Motor neuron (in vitro differentiated cells): ENCODE measurements around the gene NBPF1. TPM values are rescaled to one million over a fixed set of nuclear protein-coding genes. Genes with fewer than 3 reads are reported as not detected.
"Not testable (repeated sequence)": the region's sequence is repeated elsewhere in the genome, so short reads cannot be mapped to it uniquely, and the experiment has no call there.

Source experiments
- ATAC-seq, 8 experiments: fragments of 200-7000 bp; cut with Tn5 transposase; replicated peaks in 6 of 8; 2 replicates each; pipeline ENCODE4 v1.8.0; 2021; ENCODE audit warnings: mild to moderate bottlenecking in 8 of 8, moderate library complexity in 8 of 8
- H3K27ac ChIP-seq, 2 donors: fragments of 250-450 bp; sonication (Bioruptor Pico); 2 replicates each; pipeline ENCODE4 v1.9.0; 2021; ENCODE audit warnings: antibody characterized with exemption in 2 of 2, mild to moderate bottlenecking in 2 of 2, moderate library complexity in 1 of 2
- H3K4me1 ChIP-seq, 2 donors: fragments of 250-450 bp; sonication (Bioruptor Pico); replicated peaks in 1 of 2; 2 replicates each; pipeline ENCODE4 v1.6.1; 2021; ENCODE audit warnings: antibody characterized with exemption in 2 of 2, mild to moderate bottlenecking in 2 of 2, moderate library complexity in 1 of 2
- H3K4me3 ChIP-seq, 5 donors: fragments of 250-450 bp; sonication (Bioruptor Pico); 2 replicates each; pipeline ENCODE4 v1.9.0; 2021; ENCODE audit warnings: antibody characterized with exemption in 5 of 5, mild to moderate bottlenecking in 5 of 5, moderate library complexity in 4 of 5
- WGBS, 10 experiments: fragments of 450-650 bp; shearing (Covaris generic); methylation state at CpG; one replicate each; pipeline ENCODE4 v1.0.0; 2022; 5-methylcytosine and 5-hydroxymethylcytosine counted together
- in situ Hi-C, 9 experiments: fragments of 400-800 bp; cut with MboI; loops; one replicate each; pipeline ENCODE4 v1.15.0; 2021; ENCODE audit warnings: low sequenced_read_pairs in 9 of 9, low pct_unique_long_range_greater_than_20kb in 2 of 9; ENCODE audit not compliant: unreplicated experiment in 9 of 9
- total RNA-seq, 8 experiments: library from RNA; unstranded; fragments of 300-600 nt; gene quantifications; 2 replicates each; pipeline versions ENCODE4 v1.2.3 to v1.2.4, GENCODE V29; 2022

NBPF1 gene
- total RNA-seq, 8 experiments from 2014 or later = 24.4 to 73.3 (median 37.4) TPM

DNA sequence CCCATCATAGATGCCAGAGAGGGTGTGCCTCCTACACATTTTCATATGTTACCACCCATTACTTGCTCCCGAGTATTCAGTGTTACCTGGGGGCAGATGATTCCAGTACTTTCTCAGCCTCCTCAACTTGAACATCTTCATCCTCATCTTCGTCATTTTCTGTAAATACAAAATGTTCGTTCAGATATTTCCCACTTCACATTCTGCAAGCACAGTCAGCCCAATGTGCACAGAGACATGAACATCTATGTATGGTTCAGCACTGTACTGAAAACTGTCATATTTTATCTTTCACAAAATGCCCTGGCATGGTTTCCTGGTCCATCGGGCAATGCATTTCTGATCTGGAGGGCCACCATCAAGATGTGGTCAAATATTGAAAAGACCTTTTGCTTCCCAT, 25.7 kb downstream of the NBPF1 start:
- in situ Hi-C loops, H3K27ac ChIP-seq, H3K4me1 ChIP-seq, H3K4me3 ChIP-seq, ATAC-seq: not testable (repeated sequence)
- WGBS, 10 experiments = 60 to 100% (median 100%) methylated on average over 1 to 3 of the region's 4 CpGs; no CpG with 5 or more reads in 4 of the 10 experiments

DNA sequence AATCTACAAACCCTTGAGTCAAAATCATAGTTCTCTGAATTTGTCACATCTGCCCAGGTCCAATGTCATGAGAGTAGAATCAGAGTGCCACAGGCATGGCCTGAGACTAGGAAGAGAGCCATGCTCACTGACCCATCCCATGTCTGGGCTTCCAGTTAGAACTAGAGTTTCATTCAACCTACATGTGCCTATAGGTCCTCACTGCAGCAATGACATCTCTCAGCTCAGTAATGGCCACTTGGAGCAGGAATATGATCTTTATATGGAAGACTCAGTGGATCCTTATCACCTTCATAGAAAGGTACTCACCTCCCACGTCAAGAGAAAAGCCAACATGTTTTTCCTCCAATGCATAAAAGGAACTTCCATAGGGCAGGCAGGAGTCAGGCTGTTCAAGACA, 48.0 kb downstream of the NBPF1 start:
- H3K27ac ChIP-seq, H3K4me1 ChIP-seq, in situ Hi-C loops, H3K4me3 ChIP-seq, ATAC-seq: not testable (repeated sequence)
- no CpG with 5 or more reads among the region's 1 CpG for WGBS, 10 experiments

- H3K27ac ChIP-seq, H3K4me1 ChIP-seq, H3K4me3 ChIP-seq, in situ Hi-C loops, ATAC-seq: not testable (repeated sequence)
- no CpG with 5 or more reads among the region's 4 CpGs for WGBS, 10 experiments
These were observed 52.3 kb downstream of the NBPF1 start for GRCh38 chr1:16561035-16561434.

DNA sequence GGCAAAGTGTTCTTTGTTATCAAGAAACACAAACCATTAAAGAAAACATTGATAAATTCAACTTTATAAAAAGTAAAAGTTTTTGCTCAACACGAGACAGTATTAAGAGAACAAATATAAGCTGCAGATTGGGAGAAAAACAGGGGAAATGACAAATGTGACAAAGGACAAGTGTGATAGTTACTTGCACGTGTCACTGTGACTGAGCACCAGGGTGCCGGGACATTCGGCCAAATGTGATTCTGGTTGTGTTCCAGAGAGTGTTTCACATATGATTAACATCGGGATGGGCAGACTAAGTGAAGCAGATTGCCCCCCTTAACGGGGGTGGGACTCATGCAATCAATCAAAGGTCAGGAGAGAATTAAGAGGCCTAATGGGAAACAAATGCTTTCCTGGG, 52.9 kb downstream of the NBPF1 start:
- ATAC-seq, H3K4me3 ChIP-seq, H3K27ac ChIP-seq, in situ Hi-C loops, H3K4me1 ChIP-seq: not testable (repeated sequence)
- 0 to 100% (median 52%) methylated on average over 1 to 3 of the region's 6 CpGs; no CpG with 5 or more reads in 7 of the 10 experiments for WGBS, 10 experiments

- ATAC-seq, H3K27ac ChIP-seq, H3K4me3 ChIP-seq, in situ Hi-C loops, H3K4me1 ChIP-seq: not testable (repeated sequence)
- no CpG with 5 or more reads among the region's 5 CpGs for whole genome bisulfite sequencing, 10 experiments
These were observed 53.7 kb downstream of the NBPF1 start for GRCh38 chr1:16559688-16560087.

DNA sequence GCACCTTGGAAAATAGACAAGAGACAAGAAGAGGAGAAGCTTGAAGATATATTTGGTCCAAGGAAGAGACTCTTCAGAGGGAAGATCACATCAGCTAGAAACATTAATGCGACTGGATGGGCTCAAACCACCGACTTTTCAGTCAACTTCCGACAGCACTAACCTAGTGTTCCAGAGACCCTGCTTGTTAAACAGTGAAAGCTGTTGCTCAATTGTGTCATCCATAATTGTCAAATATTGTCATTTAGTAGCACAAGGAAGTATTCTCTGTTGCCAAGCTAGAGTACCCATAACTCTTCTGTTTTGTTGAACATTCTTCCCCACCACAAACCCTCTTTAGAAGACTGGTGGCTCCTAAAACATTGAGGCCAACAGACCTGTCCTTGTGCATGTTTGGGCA, 56.3 kb downstream of the NBPF1 start:
- ATAC-seq, H3K4me1 ChIP-seq, H3K4me3 ChIP-seq, in situ Hi-C loops, H3K27ac ChIP-seq: not testable (repeated sequence)
- no CpG with 5 or more reads among the region's 3 CpGs for WGBS, 10 experiments

GRCh38 chr1:16553244-16553643, 60.1 kb downstream of the NBPF1 start:
- in situ Hi-C loops, H3K27ac ChIP-seq, ATAC-seq, H3K4me3 ChIP-seq, H3K4me1 ChIP-seq: not testable (repeated sequence)
- WGBS, 10 experiments = no CpG with 5 or more reads among the region's 11 CpGs

GRCh38 chr1:16550212-16550918, 63.0 kb downstream of the NBPF1 start:
- ATAC-seq, in situ Hi-C loops, H3K27ac ChIP-seq, H3K4me3 ChIP-seq, H3K4me1 ChIP-seq: not testable (repeated sequence)
- no CpG with 5 or more reads among the region's 1 CpG for WGBS, 10 experiments

DNA sequence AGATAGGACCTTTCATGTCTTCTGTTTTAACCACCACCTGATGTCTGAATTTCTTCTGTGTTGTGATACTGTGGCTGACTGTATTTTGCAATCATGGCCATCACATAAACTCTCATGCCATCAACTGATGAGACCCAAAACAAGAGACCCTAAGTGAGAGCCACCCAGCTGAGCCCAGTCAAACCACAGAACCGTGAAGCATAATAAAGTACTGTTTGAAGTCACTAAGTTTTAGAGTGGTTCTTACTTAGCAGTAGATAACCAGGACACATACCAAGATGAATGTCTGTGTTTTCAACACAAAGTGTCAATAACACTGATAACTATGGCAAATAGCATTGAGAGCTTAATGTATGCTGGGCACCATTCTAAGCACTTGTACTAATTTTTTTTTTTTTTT, 63.8 kb downstream of the NBPF1 start:
- ATAC-seq, H3K4me3 ChIP-seq, H3K4me1 ChIP-seq, H3K27ac ChIP-seq, in situ Hi-C loops: not testable (repeated sequence)
- no CpG with 5 or more reads among the region's 1 CpG for WGBS, 10 experiments

DNA sequence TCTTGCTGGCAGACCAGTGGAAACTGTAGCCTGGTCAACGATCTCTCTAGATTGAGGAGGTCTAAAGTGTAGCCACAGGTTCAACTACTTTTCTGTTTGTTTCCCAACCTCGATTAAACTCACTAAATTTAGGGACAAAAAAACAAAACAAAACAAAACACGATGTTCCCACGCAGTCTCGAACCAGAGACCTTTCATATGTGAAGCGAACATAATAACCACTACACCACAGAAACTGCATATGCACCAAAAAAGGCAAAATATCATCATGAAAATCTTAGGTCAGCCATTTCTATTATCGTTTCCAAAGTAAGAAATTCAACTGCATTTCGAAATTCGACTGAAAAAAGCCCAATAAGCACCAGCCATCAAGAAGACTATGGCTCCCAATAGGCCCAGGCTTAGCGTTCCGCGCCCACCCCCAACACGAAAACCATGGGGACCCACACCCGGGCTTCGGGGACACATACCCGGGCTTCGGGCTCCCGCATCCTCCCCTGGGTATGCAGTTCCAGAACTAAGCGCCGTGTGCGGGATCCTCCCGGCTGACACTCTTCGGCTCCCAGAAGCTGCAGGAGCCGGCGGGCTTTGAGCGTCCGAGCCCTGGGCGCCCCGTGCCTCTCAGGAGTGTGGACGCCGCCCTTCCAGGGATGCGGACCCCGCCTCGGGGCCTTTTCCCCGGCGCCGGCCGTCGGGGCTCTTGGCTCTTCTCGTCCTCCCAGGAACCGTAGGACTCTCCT, 65.7 kb downstream of the NBPF1 start:
- H3K4me3 ChIP-seq, H3K27ac ChIP-seq, in situ Hi-C loops, H3K4me1 ChIP-seq: not testable (repeated sequence)
- WGBS, 10 experiments = no CpG with 5 or more reads among the region's 41 CpGs
- ATAC-seq = peak in 1 of 8 experiments; percentile 8

DNA sequence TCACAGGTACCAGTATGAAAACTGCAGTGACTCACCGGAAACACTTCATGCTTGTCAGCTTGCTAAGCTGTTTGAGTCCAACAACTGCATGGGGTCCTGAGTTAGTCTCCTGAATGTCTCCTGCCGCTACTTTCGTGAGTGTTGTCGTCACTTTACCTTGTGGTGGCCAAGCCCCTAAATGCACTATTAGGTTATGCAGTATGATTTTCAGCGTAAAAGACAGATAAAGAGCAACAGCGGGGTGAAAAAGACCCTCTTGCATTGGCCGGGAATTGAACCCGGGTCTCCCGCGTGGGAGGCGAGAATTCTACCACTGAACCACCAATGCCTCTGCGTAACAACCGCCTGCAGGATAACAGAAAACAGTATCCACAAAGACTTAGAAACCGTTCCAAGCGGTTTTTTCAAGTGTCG, 67.7 kb downstream of the NBPF1 start:
- H3K4me1 ChIP-seq, H3K4me3 ChIP-seq, H3K27ac ChIP-seq, in situ Hi-C loops: not testable (repeated sequence)
- peak; percentile 33 to 98 (median 74) for ATAC-seq
- no CpG with 5 or more reads among the region's 16 CpGs for WGBS, 10 experiments

DNA sequence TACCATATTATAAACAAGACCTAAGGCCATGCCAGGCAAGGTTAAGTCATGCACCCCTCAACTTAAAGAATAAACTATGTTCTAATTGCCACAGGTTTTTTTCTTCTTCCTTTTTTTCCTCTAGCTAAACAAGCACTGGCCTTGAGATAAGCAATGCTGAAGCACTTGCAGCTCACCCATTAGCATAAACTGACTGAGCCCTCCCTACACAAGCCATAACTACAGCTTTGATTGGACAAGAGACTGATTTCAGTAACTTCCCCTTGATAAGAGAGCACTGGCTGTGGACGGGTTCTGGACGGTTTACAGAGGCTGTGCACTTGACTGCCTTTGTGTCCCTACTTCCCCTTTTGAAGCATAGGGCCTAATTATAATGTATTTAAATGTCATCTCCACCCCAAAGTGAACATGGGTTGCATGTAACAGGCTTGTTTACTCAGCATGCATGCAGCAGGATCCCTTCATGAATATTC, 72.9 kb downstream of the NBPF1 start:
- peak overlapping the region in 1 of 2 donors; percentile 58 for H3K27ac ChIP-seq
- in situ Hi-C loops, H3K4me3 ChIP-seq, H3K4me1 ChIP-seq, ATAC-seq: not testable (repeated sequence)
- no CpG with 5 or more reads among the region's 2 CpGs for WGBS, 10 experiments

- H3K27ac ChIP-seq, in situ Hi-C loops, H3K4me1 ChIP-seq, ATAC-seq, H3K4me3 ChIP-seq: not testable (repeated sequence)
- no CpG with 5 or more reads among the region's 6 CpGs for WGBS, 10 experiments
These were observed 75.8 kb downstream of the NBPF1 start for GRCh38 chr1:16537528-16537927.
